ENCODE results near the gene QSER1. TPM values are rescaled to one million over a fixed set of nuclear protein-coding genes. Genes with fewer than 3 reads are reported as not detected.
A peak's percentile ranks its signal among the peaks of the same experiment; 100 is the strongest.

The QSER1 gene
- total and polyA plus RNA-seq, 4 donors: 2.4 to 12.6 (median 7.1) TPM

GRCh38 chr11:33015621-33016551 lies 123.3 kb downstream of the QSER1 start, which contains the start of gene DEPDC7:
TSS of gene DEPDC7 (plus strand) at chr11:33015878. CDS start at chr11:33015956, 78 bp downstream.
- H3K4me1 ChIP-seq (ENCODE audit: control insufficient read depth in 4 of 4, insufficient read depth in 4 of 4, low read length in 3 of 4): peaks cover 7 to 51% (median 29%) of the 10 kb centered on the region in 4 donors
- no peaks in the 10 kb centered on the region for H3K27me3 ChIP-seq (ENCODE audit: control insufficient read depth in 4 of 4, insufficient read depth in 4 of 4, low read length in 3 of 4)
- TF ChIP-seq RXRA (IDR thresholded peaks at IDR 0.05) (peak in 1 of 2 donors; percentile 31), RAD21 (IDR thresholded peaks at IDR 0.05) (peak in 1 of 2 donors; percentile 21), HNF4A (conservative IDR thresholded peaks at IDR 0.05) (peak; percentile 40 to 56), SP1 (IDR thresholded peaks at IDR 0.05) (peak; percentile 58), ATF3 (IDR thresholded peaks at IDR 0.05) (no peak), YY1 (IDR thresholded peaks at IDR 0.05) (peak; percentile 62), EGR1 (IDR thresholded peaks at IDR 0.05; ENCODE audit: low read depth in 2 of 2) (peak in 1 of 2 donors; percentile 49), TAF1 (conservative IDR thresholded peaks at IDR 0.05) (peak; percentile 81), REST (IDR thresholded peaks at IDR 0.05) (peak; percentile 78), FOXA2 (IDR thresholded peaks at IDR 0.05) (no peak)
- peak; percentile 91 for DNase-seq (ENCODE audit: low spot score)
- peak within 1 kb of the TSS; percentile 93 to 98 for H3K9ac ChIP-seq (ENCODE audit: low read depth in 1 of 2, low read length in 2 of 2)
- H3K27ac ChIP-seq (ENCODE audit: low read depth in 1 of 2, low read length in 2 of 2): peak within 1 kb of the TSS; percentile 74 to 75
- H3K9me3 ChIP-seq (ENCODE audit: control insufficient read depth in 4 of 4, low read length in 3 of 4): no peaks in the 10 kb centered on the region
- peak within 1 kb of the TSS; percentile 69 to 98 (median 93) for H3K4me3 ChIP-seq (ENCODE audit: low read depth in 1 of 3, low read length in 3 of 3)
- H3K36me3 ChIP-seq (ENCODE audit: control insufficient read depth in 4 of 4, insufficient read depth in 3 of 4, low read depth in 1 of 4, low read length in 3 of 4): no peaks in the 10 kb centered on the region
- WGBS: 2% methylated on average over 89 of the region's 89 CpGs

- TF ChIP-seq ZBTB33 (IDR thresholded peaks at IDR 0.05): no peak
- no peak for TF ChIP-seq ATF3 (IDR thresholded peaks at IDR 0.05)
- TF ChIP-seq RXRA (IDR thresholded peaks at IDR 0.05): no peak
- no peak for TF ChIP-seq FOXA2 (IDR thresholded peaks at IDR 0.05)
- TF ChIP-seq REST (IDR thresholded peaks at IDR 0.05): no peak
- no peak for TF ChIP-seq HNF4G (IDR thresholded peaks at IDR 0.05)
- TF ChIP-seq NR2F2 (IDR thresholded peaks at IDR 0.05): no peak
- no peak for TF ChIP-seq RAD21 (IDR thresholded peaks at IDR 0.05)
- TF ChIP-seq CTCF (IDR thresholded peaks at IDR 0.05; ENCODE audit: low read depth, low read length, missing input control): no peak
- no peak for TF ChIP-seq EGR1 (IDR thresholded peaks at IDR 0.05; ENCODE audit: low read depth in 2 of 2)
- no peak for TF ChIP-seq MAX (IDR thresholded peaks at IDR 0.05)
- no peak for TF ChIP-seq JUND (IDR thresholded peaks at IDR 0.05)
- H3K9me3 ChIP-seq (ENCODE audit: control insufficient read depth in 4 of 4, low read length in 3 of 4): no peaks in the 10 kb centered on the region
- H3K27ac ChIP-seq (ENCODE audit: low read depth in 1 of 2, low read length in 2 of 2): peak overlapping the region; percentile 74 to 75
- 27% methylated on average over 4 of the region's 4 CpGs for WGBS
- no peaks in the 10 kb centered on the region for H3K36me3 ChIP-seq (ENCODE audit: control insufficient read depth in 4 of 4, insufficient read depth in 3 of 4, low read depth in 1 of 4, low read length in 3 of 4)
- peaks cover 7 to 52% (median 33%) of the 10 kb centered on the region in 4 donors for H3K4me1 ChIP-seq (ENCODE audit: control insufficient read depth in 4 of 4, insufficient read depth in 4 of 4, low read length in 3 of 4)
- H3K9ac ChIP-seq (ENCODE audit: low read depth in 1 of 2, low read length in 2 of 2): peak overlapping the region; percentile 93 to 98
- H3K27me3 ChIP-seq (ENCODE audit: control insufficient read depth in 4 of 4, insufficient read depth in 4 of 4, low read length in 3 of 4): no peaks in the 10 kb centered on the region
- DNase-seq (ENCODE audit: low spot score): no peak
- peak overlapping the region; percentile 69 to 98 (median 93) for H3K4me3 ChIP-seq (ENCODE audit: low read depth in 1 of 3, low read length in 3 of 3)
Measured at GRCh38 chr11:33016654-33017053, 124.0 kb downstream of the QSER1 start.

All from liver (tissue), 9 donors.